Liver (tissue), 9 donors: Measurements from ENCODE around the gene RRP1. TPM values are rescaled to one million over a fixed set of nuclear protein-coding genes. Genes with fewer than 3 reads are reported as not detected.

ENCODE experiments used
- DNase-seq: peaks from one replicate; pipeline ENCODE4 v3.0.0-alpha.2; 2017; ENCODE audit warnings: low spot score
- H3K27ac ChIP-seq, 2 donors: one replicate each; pipeline ENCODE4 v1.7.0; 2013; ENCODE audit warnings: inconsistent platforms in 2 of 2, low read length in 2 of 2, control low read depth in 1 of 2, low read depth in 1 of 2, mild to moderate bottlenecking in 1 of 2
- H3K27me3 ChIP-seq, 4 donors: one replicate each; pipeline versions ENCODE4 v1.6.1 to v1.7.0; 2013; ENCODE audit warnings: low read length in 3 of 4, inconsistent platforms in 1 of 4, mild to moderate bottlenecking in 1 of 4, moderate library complexity in 1 of 4; ENCODE audit not compliant: control insufficient read depth in 4 of 4, insufficient read depth in 4 of 4
- H3K36me3 ChIP-seq, 4 donors: one replicate each; pipeline versions ENCODE4 v1.6.1 to v1.7.0; 2013; ENCODE audit warnings: low read length in 3 of 4, mild to moderate bottlenecking in 3 of 4, low read depth in 1 of 4, moderate library complexity in 1 of 4; ENCODE audit not compliant: control insufficient read depth in 4 of 4, insufficient read depth in 3 of 4
- H3K4me1 ChIP-seq, 4 donors: one replicate each; pipeline versions ENCODE4 v1.6.1 to v1.7.0; 2013; ENCODE audit warnings: low read length in 3 of 4, mild to moderate bottlenecking in 3 of 4, moderate library complexity in 1 of 4; ENCODE audit not compliant: control insufficient read depth in 4 of 4, insufficient read depth in 4 of 4
- H3K4me3 ChIP-seq, 3 donors: one replicate each; pipeline versions ENCODE4 v1.6.1 to v1.7.0; 2013; ENCODE audit warnings: low read length in 3 of 3, control low read depth in 1 of 3, low read depth in 1 of 3, mild to moderate bottlenecking in 1 of 3
- H3K9ac ChIP-seq, 2 donors: one replicate each; pipeline ENCODE4 v1.7.0; 2013; ENCODE audit warnings: low read length in 2 of 2, mild to moderate bottlenecking in 2 of 2, moderate library complexity in 2 of 2, control low read depth in 1 of 2, low read depth in 1 of 2
- H3K9me3 ChIP-seq, 4 donors: one replicate each; pipeline versions ENCODE4 v1.6.1 to v1.7.0; 2013; ENCODE audit warnings: low read length in 3 of 4; ENCODE audit not compliant: control insufficient read depth in 4 of 4
- CTCF ChIP-seq: fragments of 150-350 bp; IDR thresholded peaks from 2 replicates; pipeline ENCODE4 v1.5.1; 2017; ENCODE audit warnings: improper control_type of control experiment, low read depth, low read length; ENCODE audit not compliant: missing input control
- EGR1 ChIP-seq, 2 donors: IDR thresholded peaks; 2 replicates each; pipeline ENCODE4 v1.6.1; 2016 to 2018; ENCODE audit warnings: antibody characterized with exemption in 2 of 2, low read depth in 2 of 2
- FOXA1 ChIP-seq: IDR thresholded peaks from 2 replicates; pipeline ENCODE4 v1.6.1; 2016; ENCODE audit warnings: antibody characterized with exemption
- GABPA ChIP-seq, 2 donors: IDR thresholded peaks in 1 of 2; conservative IDR thresholded peaks in 1 of 2; 2 replicates each; pipeline ENCODE4 v1.6.1; 2016; ENCODE audit warnings: antibody characterized with exemption in 2 of 2, mild to moderate bottlenecking in 1 of 2, moderate library complexity in 1 of 2
- JUND ChIP-seq, 2 donors: IDR thresholded peaks; 2 replicates each; pipeline ENCODE4 v1.6.1; 2016; ENCODE audit warnings: antibody characterized with exemption in 2 of 2
- MAX ChIP-seq: IDR thresholded peaks from 2 replicates; pipeline ENCODE4 v1.6.1; 2016; ENCODE audit warnings: antibody characterized with exemption
- RAD21 ChIP-seq, 2 donors: IDR thresholded peaks; 2 replicates each; pipeline ENCODE4 v1.6.1; 2016; ENCODE audit warnings: antibody characterized with exemption in 2 of 2, mild to moderate bottlenecking in 2 of 2
- RXRA ChIP-seq, 2 donors: IDR thresholded peaks; 2 replicates each; pipeline ENCODE4 v1.6.1; 2017 to 2018; ENCODE audit warnings: antibody characterized with exemption in 2 of 2, mild to moderate bottlenecking in 1 of 2
- YY1 ChIP-seq: IDR thresholded peaks from 2 replicates; pipeline ENCODE4 v1.6.1; 2016; ENCODE audit warnings: antibody characterized with exemption, mild to moderate bottlenecking
- WGBS: extraction: QIAGEN DNeasy Blood & Tissue Kit; methylation state at CpG from one replicate; pipeline ENCODE4 v1.1.7; 2013; 5-methylcytosine and 5-hydroxymethylcytosine counted together
- polyA plus RNA-seq, 2 donors: library from polyadenylated mRNA; stranded (reverse) in 1 of 2; unstranded in 1 of 2; fragments of 200-250 nt in 1 of 2; fragments of >200 nt in 1 of 2; fragmentation: Nextera tagmentation in 1 of 2; extraction: Ambion mirVana in 1 of 2; gene quantifications; one replicate each; pipeline versions ENCODE4 v1.2.1 to v1.2.3, GENCODE V29; 2013 to 2015
- total RNA-seq, 2 donors: library from RNA; depleted of rRNA; stranded (reverse); fragments of >200 nt; gene quantifications; one replicate each; pipeline ENCODE4 v1.2.3, GENCODE V29; 2014
- donor health status: healthy.
- donor health status: healthy.
- donor health status: healthy.
- donor health status: healthy.
- donor health status: healthy.

The RRP1 gene
- total and polyA plus RNA-seq, 4 donors: 5.4 to 15.0 (median 7.7) TPM

- TF ChIP-seq GABPA (IDR thresholded peaks at IDR 0.05 in 1 of 2, conservative IDR thresholded peaks at IDR 0.05 in 1 of 2): no peak
Observed at GRCh38 chr21:43829161-43829560, 39.8 kb downstream of the RRP1 start (continued).

DNA sequence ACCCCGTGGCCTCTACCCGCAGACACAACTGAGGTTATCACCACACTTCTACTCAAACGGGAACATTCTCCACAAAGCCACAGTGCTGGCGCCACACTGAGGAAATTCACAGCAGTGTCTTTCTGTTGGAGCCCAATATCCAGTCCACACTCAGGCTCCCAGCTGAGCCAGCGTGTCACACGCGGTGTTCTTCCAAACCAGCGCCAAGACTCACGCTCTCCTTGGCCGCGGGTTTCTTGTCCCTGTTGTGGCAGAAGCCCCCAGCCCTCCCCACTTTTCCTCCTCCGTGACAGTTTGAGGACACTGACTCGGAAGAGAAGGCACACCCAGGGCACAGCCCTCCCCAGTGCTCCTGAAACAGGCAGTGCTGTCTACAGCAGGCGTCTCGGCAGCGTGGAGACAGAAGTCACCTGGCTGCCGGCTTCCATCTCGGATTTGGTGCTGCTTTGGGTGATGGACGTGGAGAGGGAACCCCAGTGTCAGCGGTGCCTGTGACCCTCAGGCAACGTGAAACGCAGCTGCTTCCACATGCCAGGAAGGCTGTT is 40.3 kb downstream of the RRP1 start:
- no peaks in the 10 kb centered on the region for H3K36me3 ChIP-seq
- no peak overlapping the region for H3K9ac ChIP-seq
- no peak overlapping the region for H3K27ac ChIP-seq
- no peak for TF ChIP-seq GABPA (IDR thresholded peaks at IDR 0.05 in 1 of 2, conservative IDR thresholded peaks at IDR 0.05 in 1 of 2)
- peak in 1 of 2 donors; percentile 11 for TF ChIP-seq RAD21 (IDR thresholded peaks at IDR 0.05)
- no peaks in the 10 kb centered on the region for H3K27me3 ChIP-seq
- H3K4me1 ChIP-seq: peaks cover 0 to 4% (median 0%) of the 10 kb centered on the region in 4 donors
- H3K4me3 ChIP-seq: no peak overlapping the region
- DNase-seq: no peak
- H3K9me3 ChIP-seq: no peaks in the 10 kb centered on the region
- WGBS: 69% methylated on average over 22 of the region's 22 CpGs

GRCh38 chr21:43832158-43832550 is 42.8 kb downstream of the RRP1 start:
- Histone ChIP-seq H3K4me3 (no peak overlapping the region), H3K9ac (no peak overlapping the region), H3K36me3 (no peaks in the 10 kb centered on the region), H3K27me3 (no peaks in the 10 kb centered on the region), H3K9me3 (no peaks in the 10 kb centered on the region), H3K27ac (no peak overlapping the region), H3K4me1 (no peaks in the 10 kb centered on the region)
- no peak for DNase-seq
- TF ChIP-seq CTCF: no peak
- no peak for TF ChIP-seq JUND (IDR thresholded peaks at IDR 0.05)
- TF ChIP-seq RAD21 (IDR thresholded peaks at IDR 0.05): no peak
- WGBS: 95% methylated on average over 14 of the region's 14 CpGs

- H3K36me3 ChIP-seq: no peaks in the 10 kb centered on the region
- no peak for TF ChIP-seq EGR1 (IDR thresholded peaks at IDR 0.05; ENCODE audit: low read depth in 2 of 2)
- H3K27ac ChIP-seq: no peak overlapping the region
- 95% methylated on average over 10 of the region's 10 CpGs for WGBS
- no peaks in the 10 kb centered on the region for H3K4me1 ChIP-seq
- H3K9ac ChIP-seq: no peak overlapping the region
- H3K9me3 ChIP-seq: no peaks in the 10 kb centered on the region
- no peak for DNase-seq
- H3K4me3 ChIP-seq: no peak overlapping the region
- no peaks in the 10 kb centered on the region for H3K27me3 ChIP-seq
Observed at GRCh38 chr21:43832648-43833047, 43.3 kb downstream of the RRP1 start.

GRCh38 chr21:43834146-43834905 is 44.9 kb downstream of the RRP1 start:
- H3K4me3 ChIP-seq: no peak overlapping the region
- H3K27ac ChIP-seq: no peak overlapping the region
- H3K9ac ChIP-seq: no peak overlapping the region
- no peaks in the 10 kb centered on the region for H3K36me3 ChIP-seq
- DNase-seq: no peak
- 89% methylated on average over 30 of the region's 30 CpGs for WGBS
- no peaks in the 10 kb centered on the region for H3K9me3 ChIP-seq
- no peaks in the 10 kb centered on the region for H3K4me1 ChIP-seq
- TF ChIP-seq YY1: no peak
- no peak for TF ChIP-seq RXRA (IDR thresholded peaks at IDR 0.05)
- TF ChIP-seq FOXA1: no peak
- TF ChIP-seq MAX: no peak
- TF ChIP-seq RAD21 (IDR thresholded peaks at IDR 0.05): no peak
- no peaks in the 10 kb centered on the region for H3K27me3 ChIP-seq
